HepG2 (cell line): Measurements from ENCODE around the gene NOSIP. TPM values are rescaled to one million over a fixed set of nuclear protein-coding genes. Genes with fewer than 3 reads are reported as not detected.

ENCODE experiments used
- ATAC-seq: fragments of 200-7000 bp; cut with Tn5 transposase; 3 replicates; pipeline ENCODE4 v1.9.1; 2020; ENCODE audit warnings: mild to moderate bottlenecking, moderate library complexity
- BruUV-seq: library from RNA; stranded (reverse); fragments of 400-500 nt; replicated peaks from 2 replicates; lab custom pipeline; 2021; lab: Mats Ljungman, UMichigan
- CTCF ChIA-PET: fragments of 300-600 bp; formaldehyde crosslinking; extraction: SDS; loops from one replicate; lab custom pipeline; 2021; ENCODE audit warnings: low total read pairs, inconsistent platforms, low intra/inter-chr PET ratio; lab: Yijun Ruan, JAX
- POLR2A ChIA-PET: fragments of 350-600 bp; sonication (Branson Sonifier 250); formaldehyde crosslinking; loops from one replicate; lab custom pipeline; 2020; ENCODE audit warnings: antibody characterized with exemption, inconsistent platforms; lab: Yijun Ruan, JAX
- DNase-seq: peaks from one replicate; pipeline ENCODE4 v3.0.0-alpha.2; 2015; ENCODE audit warnings: low spot score
- FAIRE-seq: peaks from 3 replicates; lab custom pipeline; 2011; peaks lifted over from hg19 to GRCh38; lab: Jason Lieb, UNC
- H2AFZ ChIP-seq: one replicate; pipeline ENCODE4 v1.6.1; 2011; ENCODE audit warnings: low read length, inconsistent platforms
- H3K27ac ChIP-seq: fragments of 300-600 bp; 3 replicates; pipeline ENCODE4 v1.8.0; 2011; ENCODE audit warnings: mixed run types, mild to moderate bottlenecking, mixed read lengths, low read length, inconsistent platforms; ENCODE audit not compliant: insufficient read depth; ENCODE audit errors: extremely low read length
- H3K27me3 ChIP-seq, 2 experiments: fragments of 200-600 bp in 1 of 2; 2 replicates in 1 of 2; 3 replicates in 1 of 2; pipeline versions ENCODE4 v1.6.0 to v1.8.0; 2011; ENCODE audit warnings: low read length in 2 of 2, mild to moderate bottlenecking in 2 of 2, moderate library complexity in 2 of 2, inconsistent platforms in 1 of 2; ENCODE audit not compliant: insufficient read depth in 2 of 2, control insufficient read depth in 1 of 2
- H3K36me3 ChIP-seq, 2 experiments: fragments of 200-600 bp in 1 of 2; replicated peaks in 1 of 2; 2 replicates in 1 of 2; 3 replicates in 1 of 2; pipeline versions ENCODE4 v1.5.1 to v1.8.0; 2011; ENCODE audit warnings: low read length in 2 of 2, inconsistent platforms in 1 of 2; ENCODE audit not compliant: insufficient read depth in 2 of 2, control insufficient read depth in 1 of 2
- H3K4me1 ChIP-seq: 2 replicates; pipeline ENCODE4 v1.5.1; 2012; ENCODE audit warnings: low read length, inconsistent platforms; ENCODE audit not compliant: insufficient read depth
- H3K4me2 ChIP-seq: 2 replicates; pipeline ENCODE4 v1.6.0; 2011; ENCODE audit warnings: low read depth, low read length, inconsistent platforms
- H3K4me3 ChIP-seq, 3 experiments: fragments of 200-600 bp in 1 of 3; sonication (generic), shearing (Covaris generic) in 1 of 3; replicated peaks in 1 of 3; 2 replicates each; pipeline ENCODE4 v1.5.1; 2011 to 2016; ENCODE audit warnings: low read length in 3 of 3, inconsistent platforms in 2 of 3, low read depth in 2 of 3, mild to moderate bottlenecking in 2 of 3, control low read depth in 1 of 3, mixed read lengths in 1 of 3; ENCODE audit not compliant: insufficient read depth in 1 of 3
- H3K79me2 ChIP-seq: one replicate; pipeline ENCODE4 v1.6.1; 2011; ENCODE audit warnings: low read length, inconsistent platforms; ENCODE audit not compliant: insufficient read depth
- H3K9ac ChIP-seq: 2 replicates; pipeline ENCODE4 v1.6.0; 2011; ENCODE audit warnings: mild to moderate bottlenecking, low read depth, low read length, inconsistent platforms; ENCODE audit not compliant: insufficient read depth
- H3K9me3 ChIP-seq: 2 replicates; pipeline ENCODE4 v1.5.1; 2012; ENCODE audit warnings: mild to moderate bottlenecking, low read length
- H4K20me1 ChIP-seq: 2 replicates; pipeline ENCODE4 v1.6.0; 2011; ENCODE audit warnings: inconsistent platforms, mild to moderate bottlenecking, low read length, moderate library complexity; ENCODE audit not compliant: insufficient read depth
- ASH2L ChIP-seq: fragments of 300-600, 200-600 bp; sonication (generic); IDR thresholded peaks from 2 replicates; pipeline ENCODE4 v1.7.0; 2017; ENCODE audit warnings: low read depth, mild to moderate bottlenecking, moderate library complexity, mixed read lengths, low read length; ENCODE audit not compliant: insufficient read length
- GRHL1 ChIP-seq: sonication (generic); formaldehyde crosslinking; conservative IDR thresholded peaks from 2 replicates; pipeline ENCODE4 v1.8.0; 2022; ENCODE audit warnings: missing genetic modification reagents
- MAX ChIP-seq: IDR thresholded peaks from 2 replicates; pipeline ENCODE4 v1.6.1; 2012; ENCODE audit warnings: inconsistent platforms
- MEIS2 ChIP-seq: sonication (generic); formaldehyde crosslinking; IDR thresholded peaks from 2 replicates; pipeline ENCODE4 v1.9.0; 2021; ENCODE audit warnings: mild to moderate bottlenecking, missing genetic modification reagents
- MXD1 ChIP-seq: sonication (generic); formaldehyde crosslinking; IDR thresholded peaks from 2 replicates; pipeline ENCODE4 v1.4.0; 2020; ENCODE audit warnings: mild to moderate bottlenecking, missing genetic modification reagents
- SNAPC4 ChIP-seq: sonication (generic); formaldehyde crosslinking; IDR thresholded peaks from 2 replicates; pipeline ENCODE4 v1.4.0; 2020; ENCODE audit warnings: mild to moderate bottlenecking, missing genetic modification reagents
- ZBTB26 ChIP-seq: IDR thresholded peaks from 2 replicates; pipeline ENCODE4 v1.6.1; 2016; ENCODE audit warnings: missing compliant biosample characterization, missing genetic modification reagents, borderline replicate concordance
- ZNF205 ChIP-seq: IDR thresholded peaks from 2 replicates; pipeline ENCODE4 v1.6.1; 2018; ENCODE audit warnings: missing biosample characterization, missing genetic modification reagents
- ZNF614 ChIP-seq: IDR thresholded peaks from 2 replicates; pipeline ENCODE4 v1.6.1; 2018; ENCODE audit warnings: missing biosample characterization, missing genetic modification reagents, inconsistent platforms, borderline replicate concordance
- ZNF800 ChIP-seq: sonication (generic); formaldehyde crosslinking; IDR thresholded peaks from 2 replicates; pipeline ENCODE4 v1.4.0; 2020; ENCODE audit warnings: missing genetic modification reagents
- WGBS: methylation state at CpG from one replicate; pipeline ENCODE4 v1.1.6; 2017; ENCODE audit warnings: low lambda C conversion rate; 5-methylcytosine and 5-hydroxymethylcytosine counted together
- in situ Hi-C: cut with HindIII; loops from 2 replicates; pipeline ENCODE4 v1.10.0; 2017; ENCODE audit warnings: low pct_unique_long_range_greater_than_20kb; ENCODE audit not compliant: extremely low pct_ligation_motif_present
- intact Hi-C: fragments of 100-400 bp; cut with micrococcal nuclease; formaldehyde crosslinking; loops from one replicate; pipeline ENCODE4 v1.10.0; 2022; ENCODE audit not compliant: unreplicated experiment
- polyA plus RNA-seq, 8 experiments: library from polyadenylated mRNA; depleted of rRNA in 3 of 8; stranded (reverse) in 7 of 8; unstranded in 1 of 8; fragments of >200 nt; fragmentation: Illumina TruSeq in 4 of 8; extraction: Trizol in 4 of 8; gene quantifications; 2 replicates each; pipeline versions ENCODE4 v1.2.1 to v1.2.3, GENCODE V29; 2011 to 2016; ENCODE audit warnings: low read depth in 4 of 8, missing spikeins in 1 of 8, mixed read lengths in 1 of 8; ENCODE audit not compliant: insufficient read depth in 1 of 8
- total RNA-seq, 5 experiments: library from RNA; depleted of rRNA; stranded (reverse); fragments of >200 nt; fragmentation: Illumina TruSeq; extraction: Trizol; gene quantifications; 2 replicates each; pipeline ENCODE4 v1.2.3, GENCODE V29; 2016; ENCODE audit warnings: low read depth in 1 of 5

The NOSIP gene
- total and polyA plus RNA-seq, 2 of the 13 experiments (the other 11 are each of a cell fraction or from before 2014, with no cell fraction given) = 54.3 to 78.0 TPM

GRCh38 chr19:49589502-49589905 lies 9.1 kb upstream of the NOSIP start (continued):
- no peak for TF ChIP-seq ZNF800 (CRISPR knock-in tag)
- TF ChIP-seq ZNF614 (CRISPR knock-in tag) = no peak
- no peak for TF ChIP-seq GRHL1 (CRISPR knock-in tag)
- TF ChIP-seq MEIS2 (CRISPR knock-in tag) = no peak
- no peak for TF ChIP-seq ZNF205 (CRISPR knock-in tag)
- no peak for TF ChIP-seq MXD1 (CRISPR knock-in tag)

- CTCF ChIA-PET = no interaction called here
- 58% methylated on average over 10 of the region's 18 CpGs for WGBS
- H3K27me3 ChIP-seq = no peaks in the 10 kb centered on the region; a peak in 1 of 5 replicates
- in situ Hi-C loops = no loop called here
- no peak overlapping the region for H2AFZ ChIP-seq
- no peak overlapping the region for H3K27ac ChIP-seq
- H3K9me3 ChIP-seq = no peaks in the 10 kb centered on the region
- ATAC-seq (no peak), FAIRE-seq (no peak), DNase-seq (no peak)
- H3K79me2 ChIP-seq = peaks cover 12% of the 10 kb centered on the region
- H3K9ac ChIP-seq = no peak overlapping the region
- intact Hi-C loops = no loop called here
- no TSS peak for BruUV-seq
- peaks cover 0 to under 1% of the 10 kb centered on the region in 2 experiments; a peak in 2 of 5 replicates for H3K36me3 ChIP-seq
- 0 out of 2 replicates have a peak, but pooled peaks cover 2% of the 10 kb centered on the region for H4K20me1 ChIP-seq
- no peak overlapping the region for H3K4me2 ChIP-seq
- H3K4me1 ChIP-seq = peaks cover 34% of the 10 kb centered on the region
- POLR2A ChIA-PET = interaction anchor here (0.5 to 4.2 kb wide), 4 partner anchors 8 to 88 kb away, joined by 3 to 58 read pairs (median 19); partner anchors contain the start of genes NOSIP, PRMT1, PRRG2 and RRAS
- H3K4me3 ChIP-seq = no peak overlapping the region
- TF ChIP-seq SNAPC4 (no peak), ASH2L (no peak), MAX (no peak), ZBTB26 (CRISPR knock-in tag) (no peak)
Measured at GRCh38 chr19:49588365-49589122, 8.2 kb upstream of the NOSIP start.
